NB4 (cell line): ENCODE data around the gene LRRC41.
"Not testable (repeated sequence)": the region's sequence is repeated elsewhere in the genome, so short reads cannot be mapped to it uniquely, and the experiment has no call there.

Experiments used
- CTCF ChIP-seq: IDR thresholded peaks from one replicate; pipeline ENCODE4 v1.5.1; 2012; ENCODE audit warnings: low read depth, low read length
- MAX ChIP-seq: IDR thresholded peaks from 2 replicates; pipeline ENCODE4 v1.6.1; 2011; ENCODE audit warnings: low read depth, low read length
- MYC ChIP-seq: IDR thresholded peaks from 2 replicates; pipeline ENCODE4 v1.6.1; 2011; ENCODE audit warnings: low read depth, low read length
- POLR2A ChIP-seq: IDR thresholded peaks from 2 replicates; pipeline ENCODE4 v1.6.1; 2011; ENCODE audit warnings: mild to moderate bottlenecking; ENCODE audit not compliant: insufficient read length; ENCODE audit errors: extremely low read depth

GRCh38 chr1:46328182-46328581 is 24.8 kb upstream of the LRRC41 start:
- not testable (repeated sequence) for TF ChIP-seq CTCF, MAX, POLR2A, MYC
